ENCODE measurements around the gene TDRD9. TPM values are rescaled to one million over a fixed set of nuclear protein-coding genes. Genes with fewer than 3 reads are reported as not detected.

The TDRD9 gene
- total and polyA plus RNA-seq, 2 experiments from 2014 or later = 0.73 to 1.3 TPM

DNA sequence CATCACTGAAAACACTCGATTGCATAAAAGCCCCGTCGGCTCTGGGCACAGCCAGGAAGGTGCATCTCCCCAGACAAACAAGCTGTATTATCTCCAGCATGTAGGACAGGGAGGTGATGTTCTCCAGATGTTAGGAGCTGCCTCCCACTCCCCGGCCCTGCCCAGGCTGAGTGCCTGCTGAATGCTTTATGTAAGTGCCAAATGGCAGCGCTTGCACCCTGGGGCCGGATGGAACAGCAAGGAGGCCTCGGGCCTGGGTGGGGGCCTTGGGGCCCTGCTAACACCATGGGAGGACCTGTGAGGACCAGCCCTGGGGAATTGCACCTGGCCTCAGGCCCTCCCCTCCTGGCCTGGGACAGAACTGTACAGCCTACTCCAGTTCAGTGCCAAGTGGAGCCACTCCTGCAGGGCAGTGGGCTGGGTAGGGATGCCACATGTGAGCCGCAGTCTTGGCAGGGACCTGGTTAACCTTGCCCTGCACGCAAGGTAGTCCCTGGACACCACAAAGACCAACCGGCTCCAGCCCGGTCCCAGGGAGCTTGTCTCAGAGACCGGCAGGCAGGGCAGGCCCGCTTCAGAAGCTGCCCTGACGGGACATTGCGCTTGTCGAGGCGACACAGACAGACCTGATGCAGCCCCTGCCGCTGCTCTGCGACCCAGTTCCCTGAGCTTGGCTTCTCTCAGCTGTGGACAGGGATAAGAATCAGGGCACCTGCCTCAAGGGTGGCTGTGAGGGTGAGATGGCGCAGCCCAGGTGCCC is 45.6 kb upstream of the TDRD9 start:
- WGBS (ENCODE audit: low lambda C conversion rate, missing lambda C conversion rate) = 80% methylated on average over 20 of the region's 20 CpGs
- no peak overlapping the region for H3K4me3 ChIP-seq
- H3K9me2 ChIP-seq (replicated peaks; ENCODE audit: insufficient read depth) = no peaks in the 10 kb centered on the region
- H4K20me1 ChIP-seq (ENCODE audit: insufficient read depth, poor library complexity, severe bottlenecking) = no peaks in the 10 kb centered on the region
- peaks cover 41% of the 10 kb centered on the region for H3K4me1 ChIP-seq (ENCODE audit: insufficient read depth)
- H3K9me3 ChIP-seq (ENCODE audit: low read depth) = no peaks in the 10 kb centered on the region
- H3K4me2 ChIP-seq = no peak overlapping the region
- no peaks in the 10 kb centered on the region for H3K36me3 ChIP-seq (replicated peaks; ENCODE audit: insufficient read depth, low read depth)
- TF ChIP-seq EZH2phosphoT487 (IDR thresholded peaks at IDR 0.05; ENCODE audit: low read depth, severe bottlenecking, unreplicated experiment) (no peak), EZH2 (IDR thresholded peaks at IDR 0.05; ENCODE audit: borderline replicate concordance) (no peak)
- TF ChIP-seq, protein P1, sequence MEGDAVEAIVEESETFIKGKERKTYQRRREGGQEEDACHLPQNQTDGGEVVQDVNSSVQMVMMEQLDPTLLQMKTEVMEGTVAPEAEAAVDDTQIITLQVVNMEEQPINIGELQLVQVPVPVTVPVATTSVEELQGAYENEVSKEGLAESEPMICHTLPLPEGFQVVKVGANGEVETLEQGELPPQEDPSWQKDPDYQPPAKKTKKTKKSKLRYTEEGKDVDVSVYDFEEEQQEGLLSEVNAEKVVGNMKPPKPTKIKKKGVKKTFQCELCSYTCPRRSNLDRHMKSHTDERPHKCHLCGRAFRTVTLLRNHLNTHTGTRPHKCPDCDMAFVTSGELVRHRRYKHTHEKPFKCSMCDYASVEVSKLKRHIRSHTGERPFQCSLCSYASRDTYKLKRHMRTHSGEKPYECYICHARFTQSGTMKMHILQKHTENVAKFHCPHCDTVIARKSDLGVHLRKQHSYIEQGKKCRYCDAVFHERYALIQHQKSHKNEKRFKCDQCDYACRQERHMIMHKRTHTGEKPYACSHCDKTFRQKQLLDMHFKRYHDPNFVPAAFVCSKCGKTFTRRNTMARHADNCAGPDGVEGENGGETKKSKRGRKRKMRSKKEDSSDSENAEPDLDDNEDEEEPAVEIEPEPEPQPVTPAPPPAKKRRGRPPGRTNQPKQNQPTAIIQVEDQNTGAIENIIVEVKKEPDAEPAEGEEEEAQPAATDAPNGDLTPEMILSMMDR (IDR thresholded peaks at IDR 0.05; ENCODE audit: poor library complexity) = no peak
- no peak overlapping the region for H3K27ac ChIP-seq
- no peak overlapping the region for H2AFZ ChIP-seq
- no peaks in the 10 kb centered on the region for H3K27me3 ChIP-seq
- H3K79me2 ChIP-seq = no peaks in the 10 kb centered on the region
- no peak for DNase-seq (ENCODE audit: low spot score)

DNA sequence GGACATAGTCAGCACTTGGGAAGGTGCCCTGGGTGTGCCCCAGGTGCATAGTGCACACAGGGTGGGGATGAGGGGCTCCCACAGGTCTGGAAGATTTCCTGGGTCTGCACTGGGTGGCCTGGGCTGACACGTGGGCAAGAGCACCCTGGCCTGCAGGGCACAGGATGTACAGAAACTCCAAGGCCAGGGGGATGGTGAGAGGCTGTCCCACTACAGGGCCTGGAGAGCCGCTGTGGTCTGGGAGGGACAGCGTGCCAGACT is 45.1 kb upstream of the TDRD9 start:
- no peak overlapping the region for H2AFZ ChIP-seq
- peaks cover 42% of the 10 kb centered on the region for H3K4me1 ChIP-seq (ENCODE audit: insufficient read depth)
- no peaks in the 10 kb centered on the region for H3K79me2 ChIP-seq
- H4K20me1 ChIP-seq (ENCODE audit: insufficient read depth, poor library complexity, severe bottlenecking) = no peaks in the 10 kb centered on the region
- H3K27me3 ChIP-seq = no peaks in the 10 kb centered on the region
- no peak overlapping the region for H3K27ac ChIP-seq
- no peaks in the 10 kb centered on the region for H3K9me3 ChIP-seq (ENCODE audit: low read depth)
- no peak for DNase-seq (ENCODE audit: low spot score)
- WGBS (ENCODE audit: low lambda C conversion rate, missing lambda C conversion rate) = 100% methylated on average over 3 of the region's 3 CpGs
- no peaks in the 10 kb centered on the region for H3K9me2 ChIP-seq (replicated peaks; ENCODE audit: insufficient read depth)
- TF ChIP-seq, protein P1 (IDR thresholded peaks at IDR 0.05; ENCODE audit: poor library complexity) = no peak
- no peak for TF ChIP-seq EZH2phosphoT487 (IDR thresholded peaks at IDR 0.05; ENCODE audit: low read depth, severe bottlenecking, unreplicated experiment)
- no peak for TF ChIP-seq EZH2 (IDR thresholded peaks at IDR 0.05; ENCODE audit: borderline replicate concordance)
- H3K4me2 ChIP-seq = no peak overlapping the region
- H3K4me3 ChIP-seq = no peak overlapping the region
- H3K36me3 ChIP-seq (replicated peaks; ENCODE audit: insufficient read depth, low read depth) = no peaks in the 10 kb centered on the region

DNA sequence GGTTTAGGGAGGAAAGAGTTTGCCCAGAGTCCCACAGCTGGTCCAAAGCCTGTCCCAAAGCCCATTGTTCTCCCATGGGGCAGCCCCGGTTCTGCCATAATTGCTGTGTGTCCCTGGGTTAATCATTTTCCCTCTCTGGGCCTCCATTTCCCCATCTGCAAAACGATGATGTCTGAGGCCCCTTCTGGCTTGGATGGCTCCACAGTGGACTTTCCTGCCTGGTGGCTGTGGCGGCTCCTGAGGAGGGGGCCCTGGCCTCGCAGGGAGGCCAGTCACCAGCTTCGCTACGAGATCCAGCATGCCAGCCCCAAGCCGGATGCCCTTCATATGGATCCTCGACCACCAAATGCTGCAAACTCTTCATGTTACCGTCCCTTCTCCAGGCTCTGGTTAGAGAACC is 43.4 kb upstream of the TDRD9 start:
- DNase-seq (ENCODE audit: low spot score) = no peak
- TF ChIP-seq EZH2 (IDR thresholded peaks at IDR 0.05; ENCODE audit: borderline replicate concordance) (no peak), EZH2phosphoT487 (IDR thresholded peaks at IDR 0.05; ENCODE audit: low read depth, severe bottlenecking, unreplicated experiment) (no peak)
- TF ChIP-seq, protein P1 (IDR thresholded peaks at IDR 0.05; ENCODE audit: poor library complexity) = no peak

More for the DNA sequence above, 43.4 kb upstream of the TDRD9 start:
- no peaks in the 10 kb centered on the region for H3K9me3 ChIP-seq (ENCODE audit: low read depth)
- no peak overlapping the region for H3K27ac ChIP-seq
- no peak overlapping the region for H3K4me2 ChIP-seq
- H3K79me2 ChIP-seq = no peaks in the 10 kb centered on the region
- H3K36me3 ChIP-seq (replicated peaks; ENCODE audit: insufficient read depth, low read depth) = no peaks in the 10 kb centered on the region
- no peak overlapping the region for H2AFZ ChIP-seq
- 90% methylated on average over 9 of the region's 9 CpGs for WGBS (ENCODE audit: low lambda C conversion rate, missing lambda C conversion rate)
- H3K9me2 ChIP-seq (replicated peaks; ENCODE audit: insufficient read depth) = no peaks in the 10 kb centered on the region
- H3K4me1 ChIP-seq (ENCODE audit: insufficient read depth) = peaks cover 40% of the 10 kb centered on the region
- H3K27me3 ChIP-seq = no peaks in the 10 kb centered on the region
- no peak overlapping the region for H3K4me3 ChIP-seq
- no peaks in the 10 kb centered on the region for H4K20me1 ChIP-seq (ENCODE audit: insufficient read depth, poor library complexity, severe bottlenecking)

Data from hepatocyte (in vitro differentiated cells).